Measurements from ENCODE around the gene PRAC2.

PRAC2 gene

DNA sequence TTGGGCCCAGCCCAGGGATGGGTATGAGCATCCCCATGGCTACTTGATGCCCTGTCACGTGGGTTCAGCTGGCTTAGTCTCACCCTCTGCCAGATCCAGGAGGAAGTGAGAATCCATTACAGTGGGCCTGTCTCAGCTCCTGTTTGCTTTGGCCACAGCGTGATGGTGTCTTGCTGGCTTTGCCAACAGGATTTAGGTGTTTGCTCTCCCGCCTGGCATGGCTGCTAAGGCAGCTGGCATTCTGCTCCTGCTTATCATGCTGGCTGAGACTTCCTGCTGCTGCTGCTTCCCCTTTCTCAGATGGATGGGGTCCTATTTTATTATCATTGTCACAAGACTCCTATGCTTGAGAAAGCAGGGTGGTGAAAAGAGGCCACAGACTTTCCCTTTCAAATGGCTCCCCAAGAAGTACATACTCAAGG, 33.9 kb downstream of the PRAC2 start:
- no peak for DNase-seq

- DNase-seq = no peak
These were observed 34.6 kb downstream of the PRAC2 start for GRCh38 chr17:48757524-48757961.

DNA sequence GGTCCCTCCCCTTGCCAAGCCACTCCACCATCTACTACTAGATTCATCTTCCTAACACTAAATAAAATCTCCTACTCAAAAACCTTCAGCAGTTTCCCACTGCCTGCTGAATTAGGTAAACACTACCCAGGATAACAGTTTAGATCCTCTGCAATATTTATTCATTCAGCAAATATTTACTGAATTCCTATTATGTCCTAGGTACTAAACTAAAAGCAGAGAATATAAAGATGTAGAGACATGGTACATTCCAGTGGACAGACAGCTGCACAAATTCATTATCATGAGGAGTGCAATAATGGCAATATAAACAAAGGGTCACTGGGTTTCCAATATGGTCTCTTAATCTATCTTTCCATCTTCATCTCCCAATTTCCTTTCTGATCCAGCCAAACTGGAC, 36.3 kb downstream of the PRAC2 start:
- no peak for DNase-seq

DNA sequence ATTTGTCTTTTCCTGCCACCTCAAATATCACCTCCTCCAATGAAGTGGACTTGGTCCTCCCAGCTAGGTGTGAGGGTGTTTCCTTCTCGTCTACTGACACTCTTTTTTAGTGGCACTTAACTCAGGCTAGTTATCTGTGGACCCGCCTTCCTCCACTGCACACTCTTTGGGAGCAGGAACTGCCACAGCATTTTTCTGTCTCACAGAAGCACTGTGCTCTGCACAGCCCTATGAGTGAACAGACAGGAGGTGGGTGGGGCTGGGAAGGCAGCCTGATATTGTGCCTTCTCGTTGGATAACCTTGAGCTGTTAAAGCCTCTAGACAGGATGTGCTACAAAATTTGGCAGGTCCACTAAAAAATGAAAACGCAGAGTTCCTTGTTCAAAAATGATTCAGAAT, 37.4 kb downstream of the PRAC2 start:
- DNase-seq = no peak

DNA sequence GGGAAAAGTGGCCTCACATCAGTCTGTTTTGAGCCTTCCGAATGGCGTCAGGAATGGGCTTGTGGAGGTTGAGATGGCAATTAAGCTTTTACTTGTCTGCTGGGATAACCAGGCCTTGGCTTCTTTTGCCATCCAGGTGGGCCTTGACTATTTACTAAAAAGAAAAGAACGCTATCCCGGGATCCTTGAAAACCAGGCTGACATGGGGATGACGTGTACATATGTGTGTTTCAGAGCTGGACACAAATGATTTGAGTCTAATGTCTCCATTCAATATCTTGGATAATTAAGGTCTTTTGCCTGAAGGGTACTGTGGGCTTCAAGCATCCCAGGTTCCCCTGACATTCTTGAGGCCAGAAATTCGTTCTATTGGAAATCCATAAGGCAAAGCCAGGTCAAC, 38.1 kb downstream of the PRAC2 start:
- no peak for DNase-seq

DNA sequence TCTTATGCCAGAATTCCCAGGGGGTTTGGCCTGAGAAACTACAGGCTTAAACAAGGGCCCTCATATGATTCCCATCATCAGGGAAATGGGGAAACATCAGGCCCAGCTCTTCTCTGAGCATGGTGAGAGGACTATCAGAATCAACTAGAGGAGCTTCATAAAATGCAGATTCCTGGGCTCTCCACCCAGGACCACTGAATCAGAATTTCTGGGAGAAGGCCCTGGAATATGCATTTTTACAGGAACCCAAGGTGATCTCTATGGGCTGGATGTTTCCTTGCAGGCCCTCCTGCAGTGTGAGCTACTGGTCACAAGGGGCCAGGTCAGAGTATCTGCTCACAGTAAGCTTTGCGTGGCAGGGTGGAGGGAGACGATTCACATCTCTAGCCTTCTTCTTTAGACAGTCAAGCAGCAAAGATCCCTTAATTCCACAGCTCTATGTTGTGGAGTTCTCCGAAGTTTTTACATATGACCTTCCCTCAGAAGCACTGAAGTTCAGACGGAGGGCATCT, 44.3 kb downstream of the PRAC2 start:
- no peak for DNase-seq

DNA sequence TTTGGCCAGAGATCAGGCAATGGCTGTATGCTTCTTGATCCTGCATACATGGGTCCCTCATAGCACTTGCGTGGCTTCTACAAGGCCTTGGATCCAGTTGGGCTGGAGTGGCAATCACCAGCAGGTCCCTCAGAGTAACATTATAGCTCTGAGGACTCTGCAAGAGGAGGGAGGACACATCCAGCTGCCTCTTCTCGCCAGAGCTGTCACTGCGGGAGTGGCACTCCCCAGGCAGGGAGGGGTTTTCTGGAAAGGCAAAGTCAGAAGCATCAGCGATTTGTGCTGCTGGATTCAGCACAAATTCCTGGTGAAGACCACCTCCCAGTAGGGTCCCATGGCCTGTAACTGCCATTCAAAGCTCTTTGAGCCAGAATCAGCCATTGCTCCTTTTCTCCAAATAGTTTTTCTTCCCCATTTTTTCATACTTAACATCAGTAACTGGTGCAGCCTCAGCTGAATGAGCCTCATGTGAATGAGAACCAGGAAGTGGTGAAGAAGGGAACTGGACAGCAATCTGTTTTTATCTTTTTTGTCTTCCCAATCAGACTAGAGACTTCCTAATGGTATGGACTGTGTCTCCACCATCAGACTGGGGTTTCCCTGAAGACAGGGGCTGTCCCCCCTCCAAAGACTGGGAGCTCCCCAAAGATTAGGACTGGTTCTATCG, 46.2 kb downstream of the PRAC2 start:
- DNase-seq = no peak

GRCh38 chr17:48770954-48771353, 48.0 kb downstream of the PRAC2 start:
- no peak for DNase-seq

DNA sequence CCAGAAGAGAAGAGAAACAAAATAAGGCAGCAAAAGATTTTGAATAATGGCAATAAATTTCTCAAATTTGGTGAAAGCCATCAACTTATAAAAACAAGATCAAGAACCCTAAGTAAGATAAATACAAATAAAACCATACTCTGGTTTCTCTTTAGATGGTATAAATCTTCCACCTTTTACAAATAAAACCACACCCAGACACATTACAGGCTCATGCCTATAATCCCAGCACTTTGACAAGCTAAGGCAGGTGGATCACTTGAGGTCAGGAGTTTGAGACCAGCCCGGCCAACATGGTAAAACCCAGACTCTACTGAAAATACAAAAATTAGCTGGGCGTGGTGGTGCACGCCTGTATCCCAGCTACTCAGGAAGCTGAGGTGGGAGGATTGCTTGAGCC, 50.3 kb downstream of the PRAC2 start:
- no peak for DNase-seq

Measured in hematopoietic multipotent progenitor cell treated with erythropoietin and hydrocortisone succinate and interleukin-3 and kit ligand, for 8 days (in vitro differentiated cells).